Measurements from ENCODE around the gene SKA1.

DNA sequence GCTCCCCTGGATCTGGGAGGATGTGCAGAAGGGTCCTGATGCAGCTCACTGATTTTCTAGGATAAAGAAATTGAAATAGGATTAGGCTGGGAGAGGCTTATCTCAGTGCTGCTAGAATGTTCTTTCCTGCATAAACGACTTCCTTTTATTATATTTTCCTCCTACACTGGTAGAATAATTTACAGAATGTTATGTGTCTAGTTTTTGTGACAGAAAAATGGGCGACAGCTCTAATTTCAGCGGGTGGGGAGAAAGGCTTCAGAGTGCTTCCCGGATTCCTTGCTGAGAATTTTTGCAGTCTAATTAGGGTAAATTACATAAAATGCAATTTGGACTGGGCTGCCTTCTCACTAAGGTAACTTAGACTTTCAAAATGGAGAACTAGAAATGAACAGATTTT lies 66.2 kb downstream of the SKA1 start:
- TF ChIP-seq, protein P1, sequence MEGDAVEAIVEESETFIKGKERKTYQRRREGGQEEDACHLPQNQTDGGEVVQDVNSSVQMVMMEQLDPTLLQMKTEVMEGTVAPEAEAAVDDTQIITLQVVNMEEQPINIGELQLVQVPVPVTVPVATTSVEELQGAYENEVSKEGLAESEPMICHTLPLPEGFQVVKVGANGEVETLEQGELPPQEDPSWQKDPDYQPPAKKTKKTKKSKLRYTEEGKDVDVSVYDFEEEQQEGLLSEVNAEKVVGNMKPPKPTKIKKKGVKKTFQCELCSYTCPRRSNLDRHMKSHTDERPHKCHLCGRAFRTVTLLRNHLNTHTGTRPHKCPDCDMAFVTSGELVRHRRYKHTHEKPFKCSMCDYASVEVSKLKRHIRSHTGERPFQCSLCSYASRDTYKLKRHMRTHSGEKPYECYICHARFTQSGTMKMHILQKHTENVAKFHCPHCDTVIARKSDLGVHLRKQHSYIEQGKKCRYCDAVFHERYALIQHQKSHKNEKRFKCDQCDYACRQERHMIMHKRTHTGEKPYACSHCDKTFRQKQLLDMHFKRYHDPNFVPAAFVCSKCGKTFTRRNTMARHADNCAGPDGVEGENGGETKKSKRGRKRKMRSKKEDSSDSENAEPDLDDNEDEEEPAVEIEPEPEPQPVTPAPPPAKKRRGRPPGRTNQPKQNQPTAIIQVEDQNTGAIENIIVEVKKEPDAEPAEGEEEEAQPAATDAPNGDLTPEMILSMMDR (IDR thresholded peaks at IDR 0.05; ENCODE audit: insufficient read depth, low read length) = no peak
- TF ChIP-seq, protein P2, sequence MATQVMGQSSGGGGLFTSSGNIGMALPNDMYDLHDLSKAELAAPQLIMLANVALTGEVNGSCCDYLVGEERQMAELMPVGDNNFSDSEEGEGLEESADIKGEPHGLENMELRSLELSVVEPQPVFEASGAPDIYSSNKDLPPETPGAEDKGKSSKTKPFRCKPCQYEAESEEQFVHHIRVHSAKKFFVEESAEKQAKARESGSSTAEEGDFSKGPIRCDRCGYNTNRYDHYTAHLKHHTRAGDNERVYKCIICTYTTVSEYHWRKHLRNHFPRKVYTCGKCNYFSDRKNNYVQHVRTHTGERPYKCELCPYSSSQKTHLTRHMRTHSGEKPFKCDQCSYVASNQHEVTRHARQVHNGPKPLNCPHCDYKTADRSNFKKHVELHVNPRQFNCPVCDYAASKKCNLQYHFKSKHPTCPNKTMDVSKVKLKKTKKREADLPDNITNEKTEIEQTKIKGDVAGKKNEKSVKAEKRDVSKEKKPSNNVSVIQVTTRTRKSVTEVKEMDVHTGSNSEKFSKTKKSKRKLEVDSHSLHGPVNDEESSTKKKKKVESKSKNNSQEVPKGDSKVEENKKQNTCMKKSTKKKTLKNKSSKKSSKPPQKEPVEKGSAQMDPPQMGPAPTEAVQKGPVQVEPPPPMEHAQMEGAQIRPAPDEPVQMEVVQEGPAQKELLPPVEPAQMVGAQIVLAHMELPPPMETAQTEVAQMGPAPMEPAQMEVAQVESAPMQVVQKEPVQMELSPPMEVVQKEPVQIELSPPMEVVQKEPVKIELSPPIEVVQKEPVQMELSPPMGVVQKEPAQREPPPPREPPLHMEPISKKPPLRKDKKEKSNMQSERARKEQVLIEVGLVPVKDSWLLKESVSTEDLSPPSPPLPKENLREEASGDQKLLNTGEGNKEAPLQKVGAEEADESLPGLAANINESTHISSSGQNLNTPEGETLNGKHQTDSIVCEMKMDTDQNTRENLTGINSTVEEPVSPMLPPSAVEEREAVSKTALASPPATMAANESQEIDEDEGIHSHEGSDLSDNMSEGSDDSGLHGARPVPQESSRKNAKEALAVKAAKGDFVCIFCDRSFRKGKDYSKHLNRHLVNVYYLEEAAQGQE (IDR thresholded peaks at IDR 0.05; ENCODE audit: insufficient replicate concordance, low read depth) = no peak

All from HL-60 (cell line).